Body of pancreas (tissue), 4 donors: ENCODE results near the gene OR1A1.

Source experiments
- POLR2A ChIP-seq, 3 donors: fragments of 450-650 bp; IDR thresholded peaks; one replicate each; pipeline ENCODE4 v1.6.1; 2016; ENCODE audit warnings: antibody characterized with exemption in 3 of 3, mild to moderate bottlenecking in 2 of 3
- TF ChIP-seq, protein P1 (sequence below), 7 experiments: fragments of 450-650 bp in 4 of 7; fragments of 200-600 bp in 3 of 7; sonication (generic) in 3 of 7; IDR thresholded peaks; one replicate each; pipeline ENCODE4 v1.5.1; 2016 to 2019; ENCODE audit warnings: antibody characterized with exemption in 7 of 7

DNA sequence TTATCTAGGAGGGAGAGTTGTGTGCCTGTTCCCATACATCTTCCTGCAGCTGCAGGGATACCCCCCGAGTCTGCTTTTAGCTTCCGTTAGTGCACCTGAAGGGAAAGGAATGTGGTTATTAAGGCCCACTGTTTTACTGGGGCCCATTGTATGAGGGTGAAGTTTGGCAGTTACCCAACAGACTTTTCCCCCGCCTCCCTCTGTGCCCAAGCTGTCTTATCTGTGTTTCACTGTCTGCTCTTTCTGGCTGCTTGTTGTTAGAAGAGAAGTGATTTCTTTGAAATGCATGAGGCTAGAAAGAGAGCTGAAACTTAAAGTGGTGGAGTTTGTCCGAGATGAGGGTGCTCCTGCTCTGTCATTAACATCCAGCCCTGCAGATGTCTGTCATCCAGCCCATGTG lies 17.5 kb upstream of the OR1A1 start:
- TF ChIP-seq, protein P1, sequence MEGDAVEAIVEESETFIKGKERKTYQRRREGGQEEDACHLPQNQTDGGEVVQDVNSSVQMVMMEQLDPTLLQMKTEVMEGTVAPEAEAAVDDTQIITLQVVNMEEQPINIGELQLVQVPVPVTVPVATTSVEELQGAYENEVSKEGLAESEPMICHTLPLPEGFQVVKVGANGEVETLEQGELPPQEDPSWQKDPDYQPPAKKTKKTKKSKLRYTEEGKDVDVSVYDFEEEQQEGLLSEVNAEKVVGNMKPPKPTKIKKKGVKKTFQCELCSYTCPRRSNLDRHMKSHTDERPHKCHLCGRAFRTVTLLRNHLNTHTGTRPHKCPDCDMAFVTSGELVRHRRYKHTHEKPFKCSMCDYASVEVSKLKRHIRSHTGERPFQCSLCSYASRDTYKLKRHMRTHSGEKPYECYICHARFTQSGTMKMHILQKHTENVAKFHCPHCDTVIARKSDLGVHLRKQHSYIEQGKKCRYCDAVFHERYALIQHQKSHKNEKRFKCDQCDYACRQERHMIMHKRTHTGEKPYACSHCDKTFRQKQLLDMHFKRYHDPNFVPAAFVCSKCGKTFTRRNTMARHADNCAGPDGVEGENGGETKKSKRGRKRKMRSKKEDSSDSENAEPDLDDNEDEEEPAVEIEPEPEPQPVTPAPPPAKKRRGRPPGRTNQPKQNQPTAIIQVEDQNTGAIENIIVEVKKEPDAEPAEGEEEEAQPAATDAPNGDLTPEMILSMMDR (IDR thresholded peaks at IDR 0.05), result no peak
- no peak for TF ChIP-seq POLR2A (IDR thresholded peaks at IDR 0.05)
